HEK293 (cell line): Measurements from ENCODE around the gene ASB16.

Experiments
- CTCF ChIA-PET: fragments of 350-600 bp; formaldehyde crosslinking; extraction: SDS; loops from one replicate; lab custom pipeline; 2021; ENCODE audit warnings: antibody characterized with exemption; lab: Yijun Ruan, JAX
- POLR2A ChIA-PET: fragments of 300-600 bp; formaldehyde crosslinking; extraction: SDS; loops from one replicate; lab custom pipeline; 2020; ENCODE audit warnings: antibody characterized with exemption, inconsistent platforms; lab: Yijun Ruan, JAX
- H3K27ac ChIP-seq: fragments of 200-500 bp; sonication (Bioruptor generic); 2 replicates; pipeline ENCODE4 v1.5.1; 2014; ENCODE audit warnings: low read depth, low read length, control low read depth, inconsistent platforms; ENCODE audit errors: extremely low read depth
- H3K36me3 ChIP-seq, 2 experiments: fragments of 200-500 bp in 1 of 2; sonication (Bioruptor generic) in 1 of 2; 1 replicate in 1 of 2; 2 replicates in 1 of 2; pipeline ENCODE4 v1.5.1; 2014 to 2017; ENCODE audit warnings: inconsistent platforms in 2 of 2, low read length in 2 of 2; ENCODE audit not compliant: control insufficient read depth in 2 of 2, insufficient read depth in 1 of 2
- H3K4me1 ChIP-seq: fragments of 200-500 bp; sonication (Bioruptor generic); 2 replicates; pipeline ENCODE4 v1.5.1; 2014; ENCODE audit warnings: mild to moderate bottlenecking, low read length, inconsistent platforms; ENCODE audit not compliant: control insufficient read depth, insufficient read depth
- H3K4me3 ChIP-seq: 2 replicates; pipeline ENCODE4 v1.5.1; 2011; ENCODE audit warnings: low read depth, mild to moderate bottlenecking, control low read depth, low read length, moderate library complexity
- H3K9me3 ChIP-seq: fragments of 200-500 bp; sonication (Bioruptor generic); 2 replicates; pipeline ENCODE4 v1.5.1; 2014; ENCODE audit warnings: low read depth, low read length, inconsistent platforms; ENCODE audit not compliant: control insufficient read depth, insufficient read depth
- EGR2 ChIP-seq: fragments of 450-650 bp; formaldehyde crosslinking; IDR thresholded peaks from 2 replicates; pipeline ENCODE4 v1.5.1; 2016; ENCODE audit warnings: low read depth, missing biosample characterization, missing genetic modification characterization
- KLF10 ChIP-seq: fragments of 450-650 bp; IDR thresholded peaks from 2 replicates; pipeline ENCODE4 v1.5.1; 2018; ENCODE audit warnings: missing biosample characterization, mild to moderate bottlenecking, missing genetic modification characterization
- KLF8 ChIP-seq: fragments of 450-650 bp; formaldehyde crosslinking; IDR thresholded peaks from 2 replicates; pipeline ENCODE4 v1.5.1; 2016; ENCODE audit warnings: missing biosample characterization, missing genetic modification characterization
- ZFP69B ChIP-seq: fragments of 450-650 bp; formaldehyde crosslinking; IDR thresholded peaks from 2 replicates; pipeline ENCODE4 v1.5.1; 2016; ENCODE audit warnings: missing biosample characterization, missing genetic modification characterization
- ZIC2 ChIP-seq: fragments of 450-650 bp; formaldehyde crosslinking; IDR thresholded peaks from 2 replicates; pipeline ENCODE4 v1.5.1; 2016; ENCODE audit warnings: missing biosample characterization, missing genetic modification characterization
- ZNF133 ChIP-seq: fragments of 450-650 bp; formaldehyde crosslinking; IDR thresholded peaks from 2 replicates; pipeline ENCODE4 v1.5.1; 2016; ENCODE audit warnings: missing biosample characterization, missing genetic modification characterization
- ZNF16 ChIP-seq: fragments of 450-650 bp; formaldehyde crosslinking; IDR thresholded peaks from 2 replicates; pipeline ENCODE4 v1.5.1; 2016; ENCODE audit warnings: low read depth, missing biosample characterization, missing genetic modification characterization
- ZNF184 ChIP-seq: fragments of 450-650 bp; IDR thresholded peaks from 2 replicates; pipeline ENCODE4 v1.5.1; 2018; ENCODE audit warnings: missing biosample characterization, mild to moderate bottlenecking, missing genetic modification characterization
- ZNF2 ChIP-seq: fragments of 450-650 bp; formaldehyde crosslinking; IDR thresholded peaks from 2 replicates; pipeline ENCODE4 v1.5.1; 2016; ENCODE audit warnings: missing biosample characterization, missing genetic modification characterization
- ZNF223 ChIP-seq: fragments of 450-650 bp; formaldehyde crosslinking; IDR thresholded peaks from 2 replicates; pipeline ENCODE4 v1.5.1; 2016; ENCODE audit warnings: missing biosample characterization, missing genetic modification characterization
- ZNF23 ChIP-seq: fragments of 450-650 bp; formaldehyde crosslinking; IDR thresholded peaks from 2 replicates; pipeline ENCODE4 v1.5.1; 2016; ENCODE audit warnings: missing biosample characterization, missing genetic modification characterization, borderline replicate concordance
- ZNF391 ChIP-seq: fragments of 450-650 bp; formaldehyde crosslinking; IDR thresholded peaks from 2 replicates; pipeline ENCODE4 v1.5.1; 2016; ENCODE audit warnings: low read depth, missing biosample characterization, missing genetic modification characterization, borderline replicate concordance
- ZNF404 ChIP-seq: fragments of 450-650 bp; formaldehyde crosslinking; IDR thresholded peaks from 2 replicates; pipeline ENCODE4 v1.5.1; 2017; ENCODE audit warnings: missing biosample characterization, missing genetic modification characterization
- ZNF449 ChIP-seq: fragments of 450-650 bp; formaldehyde crosslinking; IDR thresholded peaks from 2 replicates; pipeline ENCODE4 v1.5.1; 2017; ENCODE audit warnings: missing biosample characterization, mild to moderate bottlenecking, missing genetic modification characterization, moderate library complexity
- ZNF501 ChIP-seq: fragments of 450-650 bp; formaldehyde crosslinking; IDR thresholded peaks from 2 replicates; pipeline ENCODE4 v1.5.1; 2016; ENCODE audit warnings: missing biosample characterization, missing genetic modification characterization
- ZNF514 ChIP-seq: fragments of 450-650 bp; formaldehyde crosslinking; IDR thresholded peaks from 2 replicates; pipeline ENCODE4 v1.5.1; 2016; ENCODE audit warnings: missing biosample characterization, missing genetic modification characterization
- ZNF529 ChIP-seq: fragments of 450-650 bp; formaldehyde crosslinking; IDR thresholded peaks from 2 replicates; pipeline ENCODE4 v1.5.1; 2017; ENCODE audit warnings: missing genetic modification characterization, missing biosample characterization; ENCODE audit not compliant: insufficient replicate concordance
- ZNF560 ChIP-seq: fragments of 450-650 bp; formaldehyde crosslinking; IDR thresholded peaks from 2 replicates; pipeline ENCODE4 v1.5.1; 2017; ENCODE audit warnings: missing biosample characterization, missing genetic modification characterization, borderline replicate concordance
- ZNF624 ChIP-seq: fragments of 450-650 bp; formaldehyde crosslinking; IDR thresholded peaks from 2 replicates; pipeline ENCODE4 v1.5.1; 2017; ENCODE audit warnings: missing biosample characterization, missing genetic modification characterization
- ZNF707 ChIP-seq: fragments of 450-650 bp; formaldehyde crosslinking; IDR thresholded peaks from 2 replicates; pipeline ENCODE4 v1.5.1; 2016; ENCODE audit warnings: missing biosample characterization, missing genetic modification characterization
- ZNF776 ChIP-seq: fragments of 450-650 bp; formaldehyde crosslinking; IDR thresholded peaks from 2 replicates; pipeline ENCODE4 v1.5.0; 2017; ENCODE audit warnings: missing biosample characterization, missing genetic modification characterization, borderline replicate concordance
- ZSCAN30 ChIP-seq: fragments of 450-650 bp; IDR thresholded peaks from 2 replicates; pipeline ENCODE4 v1.5.1; 2018; ENCODE audit warnings: missing biosample characterization, mild to moderate bottlenecking, missing genetic modification characterization, moderate library complexity
- ZXDB ChIP-seq: fragments of 450-650 bp; formaldehyde crosslinking; IDR thresholded peaks from 2 replicates; pipeline ENCODE4 v1.5.1; 2016; ENCODE audit warnings: missing biosample characterization, missing genetic modification characterization
- TF ChIP-seq, protein P1 (sequence below): sonication (generic); formaldehyde crosslinking; IDR thresholded peaks from 2 replicates; pipeline ENCODE4 v1.8.1; 2022; ENCODE audit warnings: mild to moderate bottlenecking, moderate library complexity, missing genetic modification reagents
- TF ChIP-seq, protein P2 (sequence below): fragments of 450-650 bp; formaldehyde crosslinking; IDR thresholded peaks from 2 replicates; pipeline ENCODE4 v1.5.1; 2016; ENCODE audit warnings: missing biosample characterization, missing genetic modification characterization

Gene ASB16

DNA sequence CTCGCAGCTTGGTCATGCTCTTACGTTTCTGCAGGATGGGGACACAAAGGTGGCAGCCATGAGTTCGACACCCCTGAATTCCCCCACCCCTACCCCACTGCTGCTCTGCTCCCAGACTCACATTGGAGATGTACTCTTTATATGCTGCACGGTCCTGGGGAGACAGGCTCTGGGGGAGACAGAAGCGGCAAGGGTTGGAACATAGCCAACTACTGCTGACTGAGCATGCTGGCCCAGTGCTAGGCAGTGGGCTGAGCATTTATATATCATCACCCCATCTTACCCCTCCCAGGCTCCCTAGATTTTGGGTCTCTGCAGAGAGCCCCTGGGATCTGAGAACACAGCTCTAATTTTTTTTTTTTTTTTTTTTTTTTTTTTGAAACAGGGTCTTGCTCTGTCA, 37.2 kb downstream of the ASB16 start (continued):
- TF ChIP-seq ZNF404 (tag by site-specific recombination), result no peak

DNA sequence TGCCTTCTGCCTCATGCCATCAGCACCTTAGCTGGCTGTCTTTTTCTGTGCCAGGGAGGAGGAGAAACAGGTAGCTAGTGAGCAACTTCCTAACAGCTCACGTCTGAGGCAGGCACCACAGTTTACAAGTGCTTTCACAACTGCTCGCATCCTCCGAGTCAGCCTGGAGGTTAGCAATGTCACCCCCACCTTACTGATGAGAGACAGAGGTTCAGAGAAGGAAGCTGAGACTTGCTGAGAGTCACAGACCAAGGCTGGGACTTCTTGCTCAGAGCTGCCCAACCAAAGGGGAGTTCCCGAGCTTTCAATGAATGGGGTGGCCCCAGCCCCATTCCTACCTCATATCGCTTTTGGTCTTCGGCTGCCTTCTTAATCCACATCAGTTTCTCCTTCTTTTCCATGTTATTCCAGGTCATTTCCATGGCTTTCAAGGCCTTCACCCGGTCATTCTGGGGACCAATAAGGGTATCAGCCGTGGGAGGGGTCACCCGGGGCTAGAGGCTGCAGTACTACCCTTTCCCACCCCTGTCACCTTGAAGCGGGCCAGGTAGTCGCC, 39.4 kb downstream of the ASB16 start:
- peaks cover 31 to 81% of the 10 kb centered on the region in 2 experiments for H3K36me3 ChIP-seq
- H3K9me3 ChIP-seq, result no peaks in the 10 kb centered on the region
- ChIA-PET POLR2A (interaction anchor here (0.6 to 4.1 kb wide), 7 partner anchors 8 to 115 kb away, joined by 3 to 23 read pairs (median 4); partner anchors contain the start of genes ATXN7L3, TMUB2 and UBTF), CTCF (interaction anchor here (0.6 to 4.1 kb wide), 22 partner anchors 8 to 364 kb away, joined by 3 to 33 read pairs (median 4); partner anchors contain the start of genes GRN, TMUB2 and UBTF)
- no peak overlapping the region for H3K27ac ChIP-seq
- no peak overlapping the region for H3K4me3 ChIP-seq
- TF ChIP-seq ZXDB (tag by site-specific recombination) (no peak), KLF10 (tag by site-specific recombination) (no peak), ZNF624 (no peak), ZNF184 (no peak)
- no peaks in the 10 kb centered on the region for H3K4me1 ChIP-seq

DNA sequence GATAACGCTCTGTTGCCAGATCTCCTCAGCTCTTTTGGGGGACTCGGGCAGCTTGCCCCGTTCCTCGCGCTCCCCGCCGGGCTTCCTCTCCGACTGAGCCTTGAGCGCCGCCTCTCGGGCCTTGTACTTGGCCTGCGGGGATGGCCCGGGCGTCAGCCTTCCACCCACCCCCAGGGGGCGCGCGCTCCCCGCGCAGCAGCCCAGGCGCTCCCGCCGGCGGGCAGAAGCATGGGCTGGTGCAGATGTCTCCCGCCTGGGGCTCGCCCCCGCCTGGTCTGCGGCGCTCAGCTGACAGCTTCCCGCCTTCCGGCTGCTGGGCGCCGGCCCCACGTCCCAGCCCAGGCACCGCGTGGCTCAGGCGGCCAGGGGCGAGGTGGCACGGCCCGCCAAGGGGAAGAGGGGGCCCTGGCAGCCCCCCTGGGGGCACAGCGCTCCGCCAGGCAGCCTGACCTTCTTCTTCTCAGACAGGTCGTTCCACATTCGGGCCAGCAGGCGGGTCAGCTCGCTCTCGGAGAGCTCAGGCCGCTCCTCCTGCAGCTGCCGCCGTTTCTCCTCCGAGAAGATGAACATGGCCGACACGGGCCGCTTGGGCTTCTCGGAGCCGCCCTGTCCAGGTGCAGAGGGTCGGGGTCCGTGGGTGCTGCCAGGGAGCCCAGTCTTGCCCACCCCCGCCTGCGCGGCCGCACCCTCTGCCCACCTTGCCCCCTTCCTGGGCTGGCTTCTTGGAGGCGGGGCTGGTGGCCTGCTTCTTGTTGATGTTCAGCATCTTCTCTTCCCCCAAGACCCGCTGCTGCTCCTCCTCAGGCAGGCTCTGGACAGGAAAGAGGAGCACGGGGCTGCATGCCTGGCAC, 40.1 kb downstream of the ASB16 start:
- Histone ChIP-seq H3K4me1 (no peaks in the 10 kb centered on the region), H3K4me3 (no peak overlapping the region), H3K36me3 (peaks cover 38 to 88% of the 10 kb centered on the region in 2 experiments), H3K9me3 (no peaks in the 10 kb centered on the region), H3K27ac (no peak overlapping the region; the same call in 1 of the 2 replicates)
- POLR2A ChIA-PET, result interaction anchor here (0.9 to 4.1 kb wide), 6 partner anchors 8 to 114 kb away, joined by 3 to 23 read pairs (median 4); partner anchors contain the start of genes ATXN7L3, TMUB2 and UBTF
- CTCF ChIA-PET, result interaction anchor here (0.5 to 3.7 kb wide), 24 partner anchors 9 to 313 kb away, joined by 3 to 33 read pairs (median 4); partner anchors contain the start of genes GRN, SLC25A39 and TMUB2
- TF ChIP-seq, protein P1, sequence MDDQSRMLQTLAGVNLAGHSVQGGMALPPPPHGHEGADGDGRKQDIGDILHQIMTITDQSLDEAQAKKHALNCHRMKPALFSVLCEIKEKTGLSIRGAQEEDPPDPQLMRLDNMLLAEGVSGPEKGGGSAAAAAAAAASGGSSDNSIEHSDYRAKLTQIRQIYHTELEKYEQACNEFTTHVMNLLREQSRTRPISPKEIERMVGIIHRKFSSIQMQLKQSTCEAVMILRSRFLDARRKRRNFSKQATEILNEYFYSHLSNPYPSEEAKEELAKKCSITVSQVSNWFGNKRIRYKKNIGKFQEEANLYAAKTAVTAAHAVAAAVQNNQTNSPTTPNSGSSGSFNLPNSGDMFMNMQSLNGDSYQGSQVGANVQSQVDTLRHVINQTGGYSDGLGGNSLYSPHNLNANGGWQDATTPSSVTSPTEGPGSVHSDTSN (CRISPR knock-in tag), result peak; percentile 86
- TF ChIP-seq ZNF449 (peak; percentile 81), ZNF23 (tag by site-specific recombination) (no peak), ZNF707 (tag by site-specific recombination) (no peak), EGR2 (no peak), ZNF133 (tag by site-specific recombination) (no peak), ZNF560 (no peak), KLF8 (tag by site-specific recombination) (0 out of 2 replicates have a peak, but pooled peaks have one; percentile 30), ZNF223 (no peak), ZNF391 (tag by site-specific recombination) (no peak; the same call in 1 of the 2 replicates), ZNF529 (tag by site-specific recombination) (no peak), ZSCAN30 (tag by site-specific recombination) (peak; percentile 78), ZFP69B (tag by site-specific recombination) (no peak), ZNF501 (tag by site-specific recombination) (peak; percentile 29; the same call in 1 of the 2 replicates), ZNF16 (no peak), ZNF2 (0 out of 2 replicates have a peak, but pooled peaks have one; percentile 33), ZNF514 (no peak), ZXDB (tag by site-specific recombination) (no peak), ZNF776 (tag by site-specific recombination) (no peak), ZIC2 (tag by site-specific recombination) (peak; percentile 52), KLF10 (tag by site-specific recombination) (peak; percentile 84)
- TF ChIP-seq, protein P2, sequence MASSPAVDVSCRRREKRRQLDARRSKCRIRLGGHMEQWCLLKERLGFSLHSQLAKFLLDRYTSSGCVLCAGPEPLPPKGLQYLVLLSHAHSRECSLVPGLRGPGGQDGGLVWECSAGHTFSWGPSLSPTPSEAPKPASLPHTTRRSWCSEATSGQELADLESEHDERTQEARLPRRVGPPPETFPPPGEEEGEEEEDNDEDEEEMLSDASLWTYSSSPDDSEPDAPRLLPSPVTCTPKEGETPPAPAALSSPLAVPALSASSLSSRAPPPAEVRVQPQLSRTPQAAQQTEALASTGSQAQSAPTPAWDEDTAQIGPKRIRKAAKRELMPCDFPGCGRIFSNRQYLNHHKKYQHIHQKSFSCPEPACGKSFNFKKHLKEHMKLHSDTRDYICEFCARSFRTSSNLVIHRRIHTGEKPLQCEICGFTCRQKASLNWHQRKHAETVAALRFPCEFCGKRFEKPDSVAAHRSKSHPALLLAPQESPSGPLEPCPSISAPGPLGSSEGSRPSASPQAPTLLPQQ (tag by site-specific recombination), result peak; percentile 60; the same call in 1 of the 2 replicates
